K562 (cell line): ENCODE data around the gene FMNL3. TPM values are rescaled to one million over a fixed set of nuclear protein-coding genes. Genes with fewer than 3 reads are reported as not detected.

Experiments used
- ATAC-seq: fragments of 200-7000 bp; cut with Tn5 transposase; 3 replicates; pipeline ENCODE4 v1.9.1; 2020; ENCODE audit warnings: moderate library complexity
- BruUV-seq: library from RNA; stranded (reverse); fragments of 400-500 nt; replicated peaks from 2 replicates; lab custom pipeline; 2021; lab: Mats Ljungman, UMichigan
- CTCF ChIA-PET: fragments of 300-600 bp; formaldehyde crosslinking; extraction: SDS; loops from one replicate; lab custom pipeline; 2021; ENCODE audit warnings: low intra/inter-chr PET ratio; lab: Yijun Ruan, JAX
- POLR2A ChIA-PET: fragments of 300-600, 350-650 bp; sonication (Branson Sonifier 250); formaldehyde crosslinking; extraction: SDS; loops from one replicate; lab custom pipeline; 2021; ENCODE audit warnings: antibody characterized with exemption, inconsistent platforms; lab: Yijun Ruan, JAX
- DNase-seq, 4 experiments: peaks; one replicate each; pipeline versions ENCODE4 v3.0.0 to v3.0.0-alpha.2; 2011 to 2018; ENCODE audit warnings: low spot score in 3 of 4, mixed read lengths in 3 of 4; ENCODE audit errors: extremely low read depth in 1 of 4
- FAIRE-seq: peaks from 2 replicates; lab custom pipeline; 2011; peaks lifted over from hg19 to GRCh38; lab: Jason Lieb, UNC
- H2AFZ ChIP-seq: 2 replicates; pipeline ENCODE4 v1.6.0; 2011; ENCODE audit warnings: low read depth, low read length, control low read depth, inconsistent platforms
- H3K27ac ChIP-seq: fragments of 200-600 bp; 3 replicates; pipeline ENCODE4 v1.8.0; 2011; ENCODE audit warnings: low read depth, mild to moderate bottlenecking, control low read depth, inconsistent platforms, low read length, moderate library complexity, mixed read lengths; ENCODE audit errors: extremely low read depth
- H3K27me3 ChIP-seq, 2 experiments: fragments of 300-600 bp in 1 of 2; 2 replicates in 1 of 2; 3 replicates in 1 of 2; pipeline versions ENCODE4 v1.6.0 to v1.8.0; 2011; ENCODE audit warnings: inconsistent platforms in 2 of 2, low read length in 2 of 2, mild to moderate bottlenecking in 1 of 2, mixed read lengths in 1 of 2, moderate library complexity in 1 of 2; ENCODE audit not compliant: control insufficient read depth in 2 of 2, insufficient read depth in 2 of 2
- H3K36me3 ChIP-seq: fragments of 300-600 bp; 3 replicates; pipeline ENCODE4 v1.8.0; 2011; ENCODE audit warnings: mild to moderate bottlenecking, low read length, inconsistent platforms; ENCODE audit not compliant: control insufficient read depth, insufficient read depth
- H3K4me1 ChIP-seq, 2 experiments: fragments of 200-600 bp in 1 of 2; replicated peaks in 1 of 2; 2 replicates in 1 of 2; 3 replicates in 1 of 2; pipeline versions ENCODE4 v1.5.1 to v1.8.0; 2011; ENCODE audit warnings: inconsistent platforms in 2 of 2, low read length in 2 of 2, mild to moderate bottlenecking in 1 of 2, mixed read lengths in 1 of 2, moderate library complexity in 1 of 2; ENCODE audit not compliant: control insufficient read depth in 2 of 2, insufficient read depth in 2 of 2
- H3K4me2 ChIP-seq: 2 replicates; pipeline ENCODE4 v1.6.1; 2011; ENCODE audit warnings: low read length, control low read depth, inconsistent platforms, mixed read lengths; ENCODE audit not compliant: insufficient read depth
- H3K4me3 ChIP-seq: fragments of 200-600 bp; sonication (generic), shearing (Covaris generic); 2 replicates; pipeline ENCODE4 v1.5.1; 2016; ENCODE audit warnings: control low read depth, inconsistent platforms
- H3K79me2 ChIP-seq: fragments of 200-600 bp; 3 replicates; pipeline ENCODE4 v1.8.0; 2011; ENCODE audit warnings: low read length, inconsistent platforms; ENCODE audit not compliant: control insufficient read depth, insufficient read depth
- H3K9ac ChIP-seq, 2 experiments: 2 replicates each; pipeline versions ENCODE4 v1.6.0 to v1.6.1; 2011; ENCODE audit warnings: low read depth in 2 of 2, low read length in 2 of 2, control low read depth in 1 of 2, inconsistent platforms in 1 of 2, mild to moderate bottlenecking in 1 of 2, mixed read lengths in 1 of 2; ENCODE audit not compliant: insufficient read depth in 1 of 2
- H3K9me1 ChIP-seq: one replicate; pipeline ENCODE4 v1.6.0; 2011; ENCODE audit warnings: inconsistent platforms, mild to moderate bottlenecking, low read length, moderate library complexity; ENCODE audit not compliant: control insufficient read depth, insufficient read depth
- H3K9me3 ChIP-seq: replicated peaks from 2 replicates; pipeline ENCODE4 v1.5.1; 2011; ENCODE audit warnings: low read depth, low read length, inconsistent platforms; ENCODE audit not compliant: control insufficient read depth, insufficient read depth
- H4K20me1 ChIP-seq: replicated peaks from 2 replicates; pipeline ENCODE4 v1.6.1; 2011; ENCODE audit warnings: low read length, inconsistent platforms, mixed read lengths; ENCODE audit not compliant: control insufficient read depth, insufficient read depth
- BMI1 ChIP-seq: fragments of 150-350 bp; IDR thresholded peaks from 2 replicates; pipeline ENCODE4 v1.6.1; 2014; ENCODE audit warnings: low read length
- C11orf30 ChIP-seq: fragments of 450-650 bp; IDR thresholded peaks from 2 replicates; pipeline ENCODE4 v1.6.1; 2016; ENCODE audit warnings: low read depth, mild to moderate bottlenecking
- HNRNPL ChIP-seq: fragments of 200-400 bp; formaldehyde crosslinking; IDR thresholded peaks from 2 replicates; pipeline ENCODE4 v1.6.1; 2017; ENCODE audit warnings: low read depth, mild to moderate bottlenecking, low read length
- JUN ChIP-seq, 2 experiments: sonication (generic) in 1 of 2; formaldehyde crosslinking in 1 of 2; IDR thresholded peaks; 2 replicates each; pipeline versions ENCODE4 v1.6.1 to v1.8.0; 2012 to 2022; ENCODE audit warnings: borderline replicate concordance in 2 of 2, mild to moderate bottlenecking in 2 of 2, improper control_type of control experiment in 1 of 2, low read depth in 1 of 2, low read length in 1 of 2, missing genetic modification reagents in 1 of 2
- NCOA4 ChIP-seq: fragments of 450-650 bp; IDR thresholded peaks from 2 replicates; pipeline ENCODE4 v1.6.1; 2018; ENCODE audit warnings: mild to moderate bottlenecking; ENCODE audit not compliant: partially characterized antibody
- NR3C1 ChIP-seq: sonication (generic); formaldehyde crosslinking; IDR thresholded peaks from 2 replicates; pipeline ENCODE4 v1.8.1; 2022; ENCODE audit warnings: missing genetic modification reagents
- POLR2AphosphoS5 ChIP-seq: IDR thresholded peaks from 2 replicates; pipeline ENCODE4 v1.6.1; 2011; ENCODE audit warnings: mild to moderate bottlenecking, low read depth, low read length, moderate library complexity; ENCODE audit not compliant: control insufficient read depth, insufficient read depth
- RAD21 ChIP-seq, 2 experiments: fragments of 250-450 bp in 1 of 2; fragments of 450-650 bp in 1 of 2; sonication (Bioruptor Pico) in 1 of 2; formaldehyde crosslinking in 1 of 2; IDR thresholded peaks in 1 of 2; conservative IDR thresholded peaks in 1 of 2; 2 replicates each; pipeline versions ENCODE4 v1.4.0 to v1.8.0; 2020 to 2022; ENCODE audit warnings: mild to moderate bottlenecking in 2 of 2, moderate library complexity in 1 of 2
- RCOR1 ChIP-seq, 2 experiments: IDR thresholded peaks; 2 replicates each; pipeline ENCODE4 v1.6.1; 2012; ENCODE audit warnings: low read depth in 2 of 2, low read length in 2 of 2, borderline replicate concordance in 1 of 2, improper control_type of control experiment in 1 of 2
- TEAD4 ChIP-seq, 2 experiments: sonication (generic) in 1 of 2; formaldehyde crosslinking in 1 of 2; IDR thresholded peaks; 2 replicates each; pipeline versions ENCODE4 v1.6.1 to v1.8.0; 2012 to 2022; ENCODE audit warnings: borderline replicate concordance in 1 of 2, inconsistent platforms in 1 of 2, low read length in 1 of 2, mild to moderate bottlenecking in 1 of 2, missing genetic modification reagents in 1 of 2
- ZC3H4 ChIP-seq: sonication (generic); formaldehyde crosslinking; IDR thresholded peaks from 2 replicates; pipeline ENCODE4 v1.9.0; 2021; ENCODE audit warnings: missing genetic modification reagents, borderline replicate concordance
- ZNF316 ChIP-seq: fragments of 450-650 bp; IDR thresholded peaks from 2 replicates; pipeline ENCODE4 v1.6.1; 2016
- WGBS: fragments of 100-300 bp; shearing (Covaris generic); methylation state at CpG from one replicate; pipeline ENCODE4 v1.1.6; 2016; ENCODE audit warnings: low coverage, mixed read lengths; ENCODE audit not compliant: insufficient coverage; ENCODE audit errors: missing lambda C conversion rate; 5-methylcytosine and 5-hydroxymethylcytosine counted together
- in situ Hi-C: fragments of 300-500 bp; cut with MboI; formaldehyde crosslinking; loops from 4 replicates; pipeline ENCODE4 v1.15.0; 2018; ENCODE audit warnings: inconsistent platforms, mixed read lengths
- intact Hi-C: fragments of 100-400 bp; cut with micrococcal nuclease; formaldehyde crosslinking; loops from 2 replicates; pipeline ENCODE4 v1.14.2; 2022
- polyA plus RNA-seq, 8 experiments: library from polyadenylated mRNA; depleted of rRNA in 4 of 8; stranded (reverse) in 5 of 8; unstranded in 3 of 8; fragments of >200 nt; fragmentation: Nextera tagmentation in 2 of 8; fragmentation: Illumina TruSeq in 1 of 8; extraction: Ambion mirVana in 2 of 8; extraction: Trizol in 1 of 8; gene quantifications; 2 replicates each; pipeline versions ENCODE4 v1.2.1 to v1.2.3, GENCODE V29; 2011 to 2014; ENCODE audit warnings: inconsistent platforms in 1 of 8, missing spikeins in 1 of 8
- total RNA-seq, 7 experiments: library from RNA; depleted of rRNA in 6 of 7; stranded (reverse); fragments of >200 nt in 6 of 7; fragmentation: Illumina TruSeq in 2 of 7; extraction: Trizol in 2 of 7; gene quantifications; 2 replicates each; pipeline versions ENCODE4 v1.2.1 to v1.2.3, GENCODE V29; 2011 to 2021; ENCODE audit warnings: low replicate concordance in 1 of 7
- TF ChIP-seq, protein P1 (sequence below), 2 experiments: fragments of 450-650 bp in 1 of 2; IDR thresholded peaks; 2 replicates each; pipeline ENCODE4 v1.6.1; 2011 to 2017; ENCODE audit warnings: low read depth in 2 of 2, antibody characterized with exemption in 1 of 2, borderline replicate concordance in 1 of 2, low read length in 1 of 2, mild to moderate bottlenecking in 1 of 2, mixed read lengths in 1 of 2; ENCODE audit not compliant: control insufficient read depth in 1 of 2
- TF ChIP-seq, protein P2 (sequence below): fragments of 450-650 bp; IDR thresholded peaks from 2 replicates; pipeline ENCODE4 v1.6.1; 2016; ENCODE audit warnings: antibody characterized with exemption
- TF ChIP-seq, protein P3 (sequence below): IDR thresholded peaks from 2 replicates; pipeline ENCODE4 v1.6.1; 2011; ENCODE audit not compliant: insufficient read length; ENCODE audit errors: extremely low read depth

Gene FMNL3
- total and polyA plus RNA-seq, 9 of the 15 experiments (the other 6 are each of a cell fraction or from before 2014, with no cell fraction given) = 0.49 to 14.4 (median 6.8) TPM

DNA sequence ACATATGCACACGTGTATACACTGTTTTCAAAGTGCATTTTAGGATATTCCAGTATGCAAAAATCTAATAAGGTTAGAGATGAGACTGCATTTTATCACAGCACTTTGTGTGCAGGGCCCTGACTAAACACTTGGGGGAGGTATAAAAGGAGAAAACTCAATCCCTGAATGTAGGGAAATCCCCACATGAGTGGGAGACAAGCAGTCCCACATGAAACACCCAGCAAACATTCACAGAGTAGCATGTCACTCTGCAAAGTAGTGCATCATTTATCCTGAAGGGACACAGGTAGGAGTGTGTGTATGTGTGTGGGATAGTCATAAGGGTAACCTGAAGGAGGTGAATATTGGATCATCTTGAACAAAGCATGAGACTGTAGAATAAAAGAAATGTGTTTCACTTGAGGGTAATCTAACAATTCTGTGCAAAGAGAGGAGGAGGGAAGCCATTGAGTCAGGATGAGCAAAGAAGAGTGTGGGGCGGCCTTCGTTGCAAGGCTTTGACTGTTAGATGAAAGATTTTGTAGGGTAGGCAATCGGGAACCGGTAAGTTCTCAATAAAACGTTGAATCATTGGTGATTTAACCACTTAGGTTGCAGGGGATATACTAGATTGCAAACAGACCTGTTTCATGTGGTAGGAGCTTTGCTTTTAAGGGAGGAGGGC is 80.9 kb downstream of the FMNL3 start:
- H3K9ac ChIP-seq = no peak overlapping the region
- 40% methylated on average over 6 of the region's 6 CpGs for WGBS
- intact Hi-C loops = no loop called here
- no peak for ATAC-seq
- peak; percentile 48 for FAIRE-seq
- no peaks in the 10 kb centered on the region for H3K79me2 ChIP-seq
- peaks cover 15 to 22% of the 10 kb centered on the region in 2 experiments for H3K4me1 ChIP-seq
- no peak overlapping the region for H3K4me2 ChIP-seq
- H3K9me3 ChIP-seq = no peaks in the 10 kb centered on the region
- POLR2A ChIA-PET = interaction anchor here (0.6 to 1.0 kb wide), 2 partner anchors 21 to 37 kb away, joined by 3 read pairs; partner anchors contain the start of gene FAM186B
- H4K20me1 ChIP-seq = no peaks in the 10 kb centered on the region
- H3K4me3 ChIP-seq = no peak overlapping the region
- no TSS peak for BruUV-seq
- CTCF ChIA-PET = no interaction called here
- no peak for DNase-seq
- H3K27ac ChIP-seq = no peak overlapping the region
- H3K27me3 ChIP-seq = no peaks in the 10 kb centered on the region; a peak in 1 of 5 replicates
- H3K9me1 ChIP-seq = no peaks in the 10 kb centered on the region
- H3K36me3 ChIP-seq = no peaks in the 10 kb centered on the region
- H2AFZ ChIP-seq = no peak overlapping the region
- in situ Hi-C loops = no loop called here
- TF ChIP-seq, protein P1, sequence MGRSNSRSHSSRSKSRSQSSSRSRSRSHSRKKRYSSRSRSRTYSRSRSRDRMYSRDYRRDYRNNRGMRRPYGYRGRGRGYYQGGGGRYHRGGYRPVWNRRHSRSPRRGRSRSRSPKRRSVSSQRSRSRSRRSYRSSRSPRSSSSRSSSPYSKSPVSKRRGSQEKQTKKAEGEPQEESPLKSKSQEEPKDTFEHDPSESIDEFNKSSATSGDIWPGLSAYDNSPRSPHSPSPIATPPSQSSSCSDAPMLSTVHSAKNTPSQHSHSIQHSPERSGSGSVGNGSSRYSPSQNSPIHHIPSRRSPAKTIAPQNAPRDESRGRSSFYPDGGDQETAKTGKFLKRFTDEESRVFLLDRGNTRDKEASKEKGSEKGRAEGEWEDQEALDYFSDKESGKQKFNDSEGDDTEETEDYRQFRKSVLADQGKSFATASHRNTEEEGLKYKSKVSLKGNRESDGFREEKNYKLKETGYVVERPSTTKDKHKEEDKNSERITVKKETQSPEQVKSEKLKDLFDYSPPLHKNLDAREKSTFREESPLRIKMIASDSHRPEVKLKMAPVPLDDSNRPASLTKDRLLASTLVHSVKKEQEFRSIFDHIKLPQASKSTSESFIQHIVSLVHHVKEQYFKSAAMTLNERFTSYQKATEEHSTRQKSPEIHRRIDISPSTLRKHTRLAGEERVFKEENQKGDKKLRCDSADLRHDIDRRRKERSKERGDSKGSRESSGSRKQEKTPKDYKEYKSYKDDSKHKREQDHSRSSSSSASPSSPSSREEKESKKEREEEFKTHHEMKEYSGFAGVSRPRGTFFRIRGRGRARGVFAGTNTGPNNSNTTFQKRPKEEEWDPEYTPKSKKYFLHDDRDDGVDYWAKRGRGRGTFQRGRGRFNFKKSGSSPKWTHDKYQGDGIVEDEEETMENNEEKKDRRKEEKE (IDR thresholded peaks at IDR 0.05; ENCODE audit: borderline replicate concordance in 1 of 2, control insufficient read depth in 1 of 2, low read depth in 2 of 2, low read length in 1 of 2) = no peak
- TF ChIP-seq, protein P2, sequence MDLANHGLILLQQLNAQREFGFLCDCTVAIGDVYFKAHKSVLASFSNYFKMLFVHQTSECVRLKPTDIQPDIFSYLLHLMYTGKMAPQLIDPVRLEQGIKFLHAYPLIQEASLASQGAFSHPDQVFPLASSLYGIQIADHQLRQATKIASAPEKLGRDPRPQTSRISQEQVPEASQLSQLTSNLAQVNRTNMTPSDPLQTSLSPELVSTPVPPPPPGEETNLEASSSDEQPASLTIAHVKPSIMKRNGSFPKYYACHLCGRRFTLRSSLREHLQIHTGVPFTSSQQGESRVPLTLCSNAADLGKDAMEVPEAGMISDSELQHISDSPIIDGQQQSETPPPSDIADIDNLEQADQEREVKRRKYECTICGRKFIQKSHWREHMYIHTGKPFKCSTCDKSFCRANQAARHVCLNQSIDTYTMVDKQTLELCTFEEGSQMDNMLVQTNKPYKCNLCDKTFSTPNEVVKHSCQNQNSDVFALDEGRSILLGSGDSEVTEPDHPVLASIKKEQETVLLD = no peak
- peak; percentile 45; the same call in 1 of the 2 replicates for TF ChIP-seq C11orf30
- peak; percentile 64 for TF ChIP-seq ZNF316
- TF ChIP-seq NR3C1 (CRISPR knock-in tag) = no peak
- no peak for TF ChIP-seq RCOR1 (IDR thresholded peaks at IDR 0.05; ENCODE audit: borderline replicate concordance in 1 of 2, low read depth in 2 of 2, low read length in 2 of 2)
- peak in 1 of 2 experiments; percentile 24; a peak in 1 of 4 replicates for TF ChIP-seq RAD21 (CRISPR knock-in tag; conservative IDR thresholded peaks at IDR 0.05 in 1 of 2, IDR thresholded peaks at IDR 0.05 in 1 of 2)
- TF ChIP-seq, protein P3, sequence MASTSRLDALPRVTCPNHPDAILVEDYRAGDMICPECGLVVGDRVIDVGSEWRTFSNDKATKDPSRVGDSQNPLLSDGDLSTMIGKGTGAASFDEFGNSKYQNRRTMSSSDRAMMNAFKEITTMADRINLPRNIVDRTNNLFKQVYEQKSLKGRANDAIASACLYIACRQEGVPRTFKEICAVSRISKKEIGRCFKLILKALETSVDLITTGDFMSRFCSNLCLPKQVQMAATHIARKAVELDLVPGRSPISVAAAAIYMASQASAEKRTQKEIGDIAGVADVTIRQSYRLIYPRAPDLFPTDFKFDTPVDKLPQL = no peak
- no peak for TF ChIP-seq TEAD4 (IDR thresholded peaks at IDR 0.05; ENCODE audit: low read length)
- no peak for TF ChIP-seq TEAD4 (CRISPR knock-in tag; IDR thresholded peaks at IDR 0.05; ENCODE audit: borderline replicate concordance)
- TF ChIP-seq HNRNPL = no peak
- TF ChIP-seq BMI1 = no peak
- TF ChIP-seq JUN (IDR thresholded peaks at IDR 0.05; ENCODE audit: borderline replicate concordance, low read depth, low read length) = no peak
- no peak for TF ChIP-seq JUN (CRISPR knock-in tag; IDR thresholded peaks at IDR 0.05; ENCODE audit: borderline replicate concordance)
- TF ChIP-seq POLR2AphosphoS5 = no peak
- no peak for TF ChIP-seq NCOA4
- no peak for TF ChIP-seq ZC3H4 (CRISPR knock-in tag)
